Astrocyte of the cerebellum (primary cell): ENCODE results near the gene UCK1.
"Not testable (repeated sequence)": the region's sequence is repeated elsewhere in the genome, so short reads cannot be mapped to it uniquely, and the experiment has no call there.

ENCODE experiments used
- DNase-seq: peaks from one replicate; pipeline ENCODE4 v3.0.0-alpha.2; 2011; ENCODE audit warnings: low read depth
- H3K4me3 ChIP-seq: 2 replicates; pipeline ENCODE4 v1.5.1; 2011; ENCODE audit warnings: mild to moderate bottlenecking, low read depth, low read length, moderate library complexity
- CTCF ChIP-seq: IDR thresholded peaks from 2 replicates; pipeline ENCODE4 v1.5.1; 2012; ENCODE audit warnings: low read length, low read depth, moderate library complexity, mild to moderate bottlenecking; ENCODE audit errors: missing control alignments
- in situ Hi-C: cut with HindIII; loops from 2 replicates; pipeline ENCODE4 v1.10.0; 2017; ENCODE audit warnings: low sequenced_read_pairs

UCK1 gene

GRCh38 chr9:131554087-131554842, 23.2 kb upstream of the UCK1 start:
- in situ Hi-C loops, result no loop called here
- no peak for TF ChIP-seq CTCF
- H3K4me3 ChIP-seq, result no peak overlapping the region
- DNase-seq, result no peak

GRCh38 chr9:131552030-131552429, 21.0 kb upstream of the UCK1 start:
- in situ Hi-C loops, result no loop called here
- no peak for TF ChIP-seq CTCF
- H3K4me3 ChIP-seq, result no peak overlapping the region
- DNase-seq, result no peak

GRCh38 chr9:131550465-131550864, 19.4 kb upstream of the UCK1 start:
- H3K4me3 ChIP-seq, in situ Hi-C loops: not testable (repeated sequence)

GRCh38 chr9:131549186-131549585, 18.1 kb upstream of the UCK1 start:
- H3K4me3 ChIP-seq, in situ Hi-C loops, DNase-seq: not testable (repeated sequence)

More at GRCh38 chr9:131550465-131550864, 19.4 kb upstream of the UCK1 start:
- DNase-seq, result not testable (repeated sequence)

- H3K4me3 ChIP-seq, result peak overlapping the region; percentile 18
- in situ Hi-C loops, result no loop called here
- no peak for TF ChIP-seq CTCF
- no peak for DNase-seq
Measured at GRCh38 chr9:131546336-131547084, 15.4 kb upstream of the UCK1 start.

- in situ Hi-C loops, result no loop called here
- no peak for DNase-seq
- TF ChIP-seq CTCF, result no peak
- H3K4me3 ChIP-seq, result no peak overlapping the region
Measured at GRCh38 chr9:131545786-131546335, 14.8 kb upstream of the UCK1 start.

GRCh38 chr9:131545003-131545785, 14.1 kb upstream of the UCK1 start, which contains the start of gene PRRT1B:
PRRT1B (plus strand) TSS chr9:131545523; CDS start chr9:131545616, 93 bp downstream.
- TF ChIP-seq CTCF, result no peak
- DNase-seq, result no peak
- in situ Hi-C loops, result no loop called here
- peak within 1 kb of the TSS; percentile 18 for H3K4me3 ChIP-seq
